Stimulated activated CD8-positive, alpha-beta memory T cell treated with anti-CD3 and anti-CD28 coated beads, Interleukin-15, amount 100 ng/mL, for 24 hours (primary cell): ENCODE measurements around the gene NLRP6.
"Not testable (repeated sequence)": the region's sequence is repeated elsewhere in the genome, so short reads cannot be mapped to it uniquely, and the experiment has no call there.

Experiments
- DNase-seq: peaks from one replicate; pipeline ENCODE4 v3.0.0-alpha.2; 2020; ENCODE audit warnings: low read depth

Gene NLRP6

DNA sequence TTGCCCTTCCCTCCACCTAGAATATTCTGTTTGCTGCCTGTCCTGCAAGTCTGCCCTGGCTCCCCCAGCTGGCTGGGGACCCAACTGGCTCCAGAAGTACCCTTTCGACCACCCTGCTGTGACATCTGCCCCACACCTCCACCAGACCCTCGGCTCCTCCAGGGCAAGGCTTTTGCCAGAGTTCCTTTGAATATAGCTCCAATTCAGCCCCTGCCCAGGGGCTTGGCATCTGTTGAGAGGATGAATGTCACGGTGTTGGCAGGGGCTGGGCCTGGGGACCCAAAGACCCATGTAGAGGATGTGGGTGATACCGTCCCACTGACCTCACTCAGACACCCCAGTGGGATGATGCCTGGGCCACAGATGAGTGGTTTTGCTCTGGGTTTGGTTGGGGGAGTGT, 4.0 kb downstream of the NLRP6 start:
- DNase-seq, result no peak

GRCh38 chr11:282630-283360, 4.6 kb downstream of the NLRP6 start:
- no peak for DNase-seq

DNA sequence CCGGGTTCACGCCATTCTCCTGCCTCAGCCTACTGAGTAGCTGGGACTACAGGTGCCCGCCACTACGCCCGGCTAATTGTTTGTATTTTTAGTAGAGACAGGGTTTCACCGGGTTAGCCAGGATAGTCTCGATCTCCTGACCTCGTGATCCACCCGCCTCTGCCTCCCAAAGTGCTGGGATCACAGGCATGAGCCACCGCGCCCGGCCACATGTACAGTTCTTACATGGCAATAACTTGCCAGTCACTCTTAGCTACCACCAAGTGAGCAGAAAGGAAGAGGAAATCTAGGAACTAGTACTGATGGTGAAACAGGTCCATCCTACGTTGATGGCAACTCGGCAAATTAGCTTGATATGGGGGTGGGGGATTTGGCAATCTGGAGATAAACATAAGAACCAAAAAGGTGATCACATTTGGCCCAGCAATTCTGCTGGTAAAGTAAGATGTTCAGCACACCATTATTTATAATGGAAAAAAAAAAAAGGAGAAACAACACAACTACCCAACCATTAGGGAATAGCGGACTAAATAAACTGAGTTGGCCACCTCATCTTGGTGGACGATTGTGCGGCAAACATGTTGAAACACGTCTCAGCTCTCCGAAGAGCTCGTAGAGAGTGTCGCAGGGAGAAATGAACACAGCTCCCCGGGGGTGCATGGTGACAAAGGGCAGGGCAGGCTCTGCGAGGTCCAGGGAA, 5.3 kb downstream of the NLRP6 start:
- no peak for DNase-seq

GRCh38 chr11:284105-285020, 6.2 kb downstream of the NLRP6 start:
- DNase-seq, result no peak

GRCh38 chr11:285021-285893, 7.0 kb downstream of the NLRP6 start:
- DNase-seq, result no peak

GRCh38 chr11:285894-286220, 7.7 kb downstream of the NLRP6 start:
- DNase-seq, result no peak

- DNase-seq, result not testable (repeated sequence)
Measured at GRCh38 chr11:286977-287820, 9.0 kb downstream of the NLRP6 start.

DNA sequence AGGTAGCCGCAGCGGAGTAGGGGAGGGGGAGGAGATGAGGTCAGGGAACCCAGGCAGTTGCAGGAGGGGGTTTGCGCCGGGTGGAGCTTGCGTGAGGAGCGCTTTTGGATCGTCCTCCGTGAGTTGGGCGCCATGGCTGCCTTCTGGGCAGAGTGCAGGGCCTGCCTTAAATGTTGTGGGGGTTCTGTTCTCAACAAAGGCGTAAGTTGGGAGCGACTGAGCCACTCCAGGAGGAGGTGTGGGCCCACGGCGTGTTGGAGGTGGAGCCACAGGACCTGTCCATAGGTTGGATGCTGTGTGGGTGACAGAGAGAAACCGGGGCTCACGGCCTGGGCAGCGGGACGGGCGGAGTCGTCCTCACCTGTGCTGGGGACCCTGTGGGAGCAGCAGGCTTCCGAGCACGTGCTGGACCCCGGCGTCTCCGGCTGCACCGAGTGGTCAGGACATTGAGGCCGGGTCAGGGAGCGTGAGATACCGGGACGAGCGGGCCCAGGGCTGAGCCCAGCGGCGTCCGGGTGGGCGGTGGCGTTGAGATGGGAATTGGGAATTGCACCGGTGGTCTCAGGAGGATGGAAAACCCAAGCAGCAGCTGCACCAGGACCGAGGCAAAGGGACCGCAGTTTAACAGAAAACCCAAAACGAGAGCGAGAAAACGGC, 9.7 kb downstream of the NLRP6 start:
- DNase-seq, result no peak

- no peak for DNase-seq
Measured at GRCh38 chr11:288478-289397, 10.5 kb downstream of the NLRP6 start, which contains the start of gene PGGHG. TSS of gene PGGHG (plus strand) at chr11:289126. CDS start at chr11:289817, 691 bp downstream.

DNA sequence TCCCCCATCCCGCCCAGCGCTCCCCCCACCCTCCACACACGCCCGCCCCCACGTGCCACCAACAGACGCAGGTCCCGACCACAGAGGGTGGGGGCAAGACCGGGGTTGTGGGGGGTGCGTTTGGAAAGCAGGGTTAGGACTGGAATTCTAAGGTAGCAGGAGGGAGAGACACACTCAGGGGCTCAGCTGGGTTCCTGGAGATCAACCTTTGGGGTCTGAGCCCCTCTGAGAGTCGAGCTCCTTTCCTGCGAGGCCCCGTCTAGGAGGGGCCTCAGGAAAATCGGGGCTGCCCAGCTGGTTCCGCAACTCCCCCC, 11.1 kb downstream of the NLRP6 start:
- DNase-seq, result no peak

DNA sequence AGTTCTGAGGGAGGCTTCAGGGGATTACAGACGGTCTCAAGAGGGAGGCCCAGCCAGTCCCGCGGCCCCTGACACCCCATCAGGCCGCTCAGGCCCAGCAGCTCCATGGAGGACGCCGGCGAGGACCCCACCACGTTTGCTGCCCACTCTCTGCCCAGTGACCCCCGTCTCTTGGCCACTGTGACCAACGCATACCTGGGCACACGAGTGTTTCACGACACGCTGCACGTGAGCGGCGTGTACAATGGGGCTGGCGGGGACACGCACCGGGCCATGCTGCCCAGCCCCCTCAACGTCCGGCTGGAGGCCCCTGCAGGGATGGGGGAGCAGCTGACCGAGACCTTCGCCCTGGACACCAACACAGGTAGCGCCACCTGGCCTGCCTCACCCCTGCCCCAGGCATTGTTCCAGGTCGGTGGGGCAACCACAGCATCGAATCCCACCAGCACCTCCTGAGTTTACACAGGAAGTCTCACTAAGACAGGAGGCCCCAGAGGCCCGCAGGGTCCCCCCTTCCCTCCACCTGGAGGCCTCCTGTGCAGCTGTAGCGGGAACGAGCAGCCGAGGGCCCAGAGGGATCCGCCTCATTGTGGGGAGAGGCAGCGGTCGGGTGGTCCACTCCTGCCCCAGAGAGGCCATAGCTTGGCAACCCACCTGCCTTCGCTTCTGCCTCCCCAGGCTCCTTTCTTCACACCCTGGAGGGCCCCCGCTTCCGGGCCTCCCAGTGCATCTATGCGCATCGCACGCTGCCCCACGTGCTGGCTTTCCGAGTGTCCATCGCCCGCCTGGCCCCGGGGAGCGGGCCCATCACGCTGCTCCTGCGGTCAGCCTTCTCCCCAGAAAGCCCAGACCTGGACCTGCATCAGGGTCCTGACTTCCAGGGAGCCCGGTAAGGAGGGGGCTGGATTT, 11.8 kb downstream of the NLRP6 start:
- no peak for DNase-seq

GRCh38 chr11:290621-291231, 12.5 kb downstream of the NLRP6 start:
- no peak for DNase-seq

GRCh38 chr11:291281-292210, 13.3 kb downstream of the NLRP6 start:
- DNase-seq, result no peak

GRCh38 chr11:292211-293121, 14.3 kb downstream of the NLRP6 start:
- DNase-seq, result no peak

- DNase-seq, result no peak
Measured at GRCh38 chr11:293271-293851, 15.2 kb downstream of the NLRP6 start.
